H1 (cell line): Measurements from ENCODE around the gene BRD1. TPM values are rescaled to one million over a fixed set of nuclear protein-coding genes. Genes with fewer than 3 reads are reported as not detected.

Experiments used
- CHD7 ChIP-seq: fragments of 300-600 bp; sonication (generic); IDR thresholded peaks from 2 replicates; pipeline ENCODE4 v1.7.1; 2012; ENCODE audit warnings: low read length, moderate library complexity, mild to moderate bottlenecking, inconsistent platforms; ENCODE audit not compliant: insufficient replicate concordance
- JUN ChIP-seq: IDR thresholded peaks from 2 replicates; pipeline ENCODE4 v1.6.1; 2011; ENCODE audit warnings: low read depth, mild to moderate bottlenecking, improper control_type of control experiment, low read length
- POLR2AphosphoS5 ChIP-seq: IDR thresholded peaks from 2 replicates; pipeline ENCODE4 v1.6.1; 2011; ENCODE audit warnings: low read depth, low read length
- SIX5 ChIP-seq: IDR thresholded peaks from 2 replicates; pipeline ENCODE4 v1.6.1; 2011; ENCODE audit warnings: mild to moderate bottlenecking, low read depth, low read length
- USF2 ChIP-seq: IDR thresholded peaks from 2 replicates; pipeline ENCODE4 v1.6.1; 2011; ENCODE audit warnings: low read length, improper control_type of control experiment
- ZNF274 ChIP-seq: IDR thresholded peaks from 2 replicates; pipeline ENCODE4 v1.7.0; 2012; ENCODE audit warnings: low read length, borderline replicate concordance; ENCODE audit errors: extremely low read depth
- polyA plus RNA-seq, 7 experiments: library from polyadenylated mRNA; depleted of rRNA in 3 of 7; stranded (reverse) in 5 of 7; unstranded in 2 of 7; fragments of >200 nt in 5 of 7; fragments of 200-250 nt in 2 of 7; gene quantifications; 1 replicate in 5 of 7; 2 replicates in 1 of 7; 4 replicates in 1 of 7; pipeline versions ENCODE4 v1.2.1 to v1.2.3, GENCODE V29; 2011 to 2013; ENCODE audit warnings: missing spikeins in 2 of 7, mixed read lengths in 2 of 7
- total RNA-seq: library from RNA; stranded (reverse); fragmentation: NEBNext Ultra II Directional; extraction: Animal tissue kit (Norgen Biotek cat#: 25700); gene quantifications from 2 replicates; pipeline ENCODE4 v1.2.1, GENCODE V29; 2021

The BRD1 gene
- total and polyA plus RNA-seq, 2 of the 8 experiments (the other 6 are each of a cell fraction or from before 2014, with no cell fraction given): 6.8 to 34.0 TPM

- no peak for TF ChIP-seq CHD7
- TF ChIP-seq USF2: no peak
- TF ChIP-seq POLR2AphosphoS5: no peak
- no peak for TF ChIP-seq SIX5
- TF ChIP-seq JUN: no peak
- no peak for TF ChIP-seq ZNF274
Observed at GRCh38 chr22:49796596-49797270, 30.9 kb downstream of the BRD1 start (continued).
